ENCODE results near the gene NFATC1.
"Not testable (repeated sequence)": the region's sequence is repeated elsewhere in the genome, so short reads cannot be mapped to it uniquely, and the experiment has no call there.

NFATC1 gene

DNA sequence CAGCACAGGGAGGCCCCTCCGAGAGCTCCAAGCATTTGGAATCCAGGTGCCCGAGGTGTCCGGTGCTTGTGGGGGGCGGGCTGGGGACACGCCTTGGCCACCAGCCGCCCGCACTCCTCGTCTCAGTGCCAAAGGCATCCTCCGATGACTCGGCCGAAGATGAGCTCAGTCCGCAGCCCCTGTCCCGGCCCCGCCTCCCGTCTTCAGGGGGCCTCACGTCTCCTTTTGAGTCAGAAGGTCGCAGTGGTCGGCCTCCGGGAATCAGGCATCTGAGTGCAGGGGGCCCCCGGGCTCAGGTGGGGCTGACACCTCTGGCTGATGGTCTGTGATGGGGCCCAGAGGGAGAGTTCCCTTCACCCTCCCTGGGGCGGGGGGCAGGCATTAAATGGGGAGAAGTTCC is 74.8 kb downstream of the NFATC1 start:
- DNase-seq (ENCODE audit: low read depth in 3 of 3, low spot score in 1 of 3): no peak

DNA sequence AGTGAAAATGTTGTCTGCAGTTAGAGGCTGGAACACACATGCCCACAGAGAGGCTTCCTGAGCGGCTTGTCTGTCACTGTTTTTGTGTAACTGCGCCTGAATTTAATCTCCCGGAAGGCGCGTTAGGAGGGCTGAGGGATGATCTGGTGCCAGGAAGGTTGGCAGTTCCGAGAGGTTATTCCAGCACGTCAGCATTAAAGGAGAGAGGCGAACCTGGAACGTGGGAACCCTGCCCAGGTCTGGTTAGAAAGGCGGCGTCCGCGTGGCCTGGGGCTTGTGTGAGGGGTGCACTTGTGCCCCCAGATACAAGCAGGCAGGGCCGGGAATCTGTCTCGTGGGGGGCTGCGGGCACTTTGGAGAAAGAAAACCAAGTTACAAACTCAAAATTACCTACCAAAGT is 75.3 kb downstream of the NFATC1 start:
- DNase-seq (ENCODE audit: low read depth in 3 of 3, low spot score in 1 of 3): no peak

- DNase-seq (ENCODE audit: low read depth in 3 of 3, low spot score in 1 of 3): no peak
Observed at GRCh38 chr18:79471597-79471996, 75.9 kb downstream of the NFATC1 start.

GRCh38 chr18:79472176-79472575 is 76.4 kb downstream of the NFATC1 start:
- no peak for DNase-seq (ENCODE audit: low read depth in 3 of 3, low spot score in 1 of 3)

DNA sequence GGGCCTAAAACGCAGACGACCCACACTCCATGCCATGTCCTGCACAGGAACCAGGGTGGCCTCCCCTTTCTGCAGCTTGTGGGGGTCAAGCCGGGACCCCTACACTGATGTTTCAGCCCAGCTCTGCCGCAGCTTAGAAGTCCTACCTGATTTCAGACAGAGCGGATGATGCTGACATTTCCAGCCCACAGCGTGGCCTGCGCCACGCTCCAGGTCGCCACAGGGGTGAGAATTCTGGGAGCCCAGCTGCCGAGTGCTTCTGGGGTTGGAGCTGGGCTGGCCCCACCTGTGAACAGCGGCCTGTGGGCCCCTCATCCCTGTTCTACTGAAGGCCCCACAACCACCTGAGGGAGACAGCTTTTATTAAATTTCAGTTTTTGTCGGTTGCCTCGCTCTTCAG is 77.2 kb downstream of the NFATC1 start:
- no peak for DNase-seq (ENCODE audit: low read depth in 3 of 3, low spot score in 1 of 3)

- DNase-seq (ENCODE audit: low read depth in 3 of 3, low spot score in 1 of 3): no peak
Observed at GRCh38 chr18:79476031-79476917, 80.5 kb downstream of the NFATC1 start.

- no peak for DNase-seq (ENCODE audit: low read depth in 3 of 3, low spot score in 1 of 3)
Observed at GRCh38 chr18:79476918-79477571, 81.3 kb downstream of the NFATC1 start.

GRCh38 chr18:79477711-79478483 is 82.2 kb downstream of the NFATC1 start:
- no peak for DNase-seq (ENCODE audit: low read depth in 3 of 3, low spot score in 1 of 3)

GRCh38 chr18:79478484-79479115 is 82.9 kb downstream of the NFATC1 start:
- DNase-seq (ENCODE audit: low read depth in 3 of 3, low spot score in 1 of 3): no peak

DNA sequence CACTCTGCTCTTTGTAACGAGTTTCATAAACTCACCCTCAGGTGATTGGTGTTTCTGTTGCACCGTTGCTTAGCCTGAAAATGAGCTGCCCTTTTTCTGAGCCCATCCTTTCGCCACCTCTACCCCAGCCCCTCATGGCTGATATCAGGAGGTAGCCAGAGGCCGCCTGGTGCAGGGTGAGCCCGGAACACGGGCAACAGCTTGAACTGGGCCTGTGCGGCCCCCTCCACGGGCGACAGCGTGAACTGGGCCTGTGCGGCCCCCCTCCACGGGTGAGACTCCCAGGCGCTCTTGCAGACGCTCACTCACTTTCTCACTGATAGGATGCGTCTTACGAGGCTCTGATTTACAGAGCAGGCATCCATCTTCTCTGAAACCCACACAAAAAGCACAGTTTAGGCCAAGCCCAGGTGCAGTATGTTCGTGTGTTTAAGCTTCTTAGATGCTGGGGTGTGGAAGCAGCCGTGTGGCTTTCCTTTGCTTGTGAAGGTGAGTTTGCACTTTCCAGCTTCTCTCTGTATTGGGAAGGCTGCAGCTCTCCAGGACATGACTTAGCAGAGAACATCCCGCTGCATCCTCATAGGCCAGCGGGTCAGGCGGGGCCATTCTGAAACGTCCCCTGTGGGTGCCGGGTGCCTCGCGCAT is 83.5 kb downstream of the NFATC1 start:
- no peak for DNase-seq (ENCODE audit: low read depth in 3 of 3, low spot score in 1 of 3)

GRCh38 chr18:79479761-79480161 is 84.0 kb downstream of the NFATC1 start:
- no peak for DNase-seq (ENCODE audit: low read depth in 3 of 3, low spot score in 1 of 3)

GRCh38 chr18:79480171-79481045 is 84.7 kb downstream of the NFATC1 start:
- no peak for DNase-seq (ENCODE audit: low read depth in 3 of 3, low spot score in 1 of 3)

DNA sequence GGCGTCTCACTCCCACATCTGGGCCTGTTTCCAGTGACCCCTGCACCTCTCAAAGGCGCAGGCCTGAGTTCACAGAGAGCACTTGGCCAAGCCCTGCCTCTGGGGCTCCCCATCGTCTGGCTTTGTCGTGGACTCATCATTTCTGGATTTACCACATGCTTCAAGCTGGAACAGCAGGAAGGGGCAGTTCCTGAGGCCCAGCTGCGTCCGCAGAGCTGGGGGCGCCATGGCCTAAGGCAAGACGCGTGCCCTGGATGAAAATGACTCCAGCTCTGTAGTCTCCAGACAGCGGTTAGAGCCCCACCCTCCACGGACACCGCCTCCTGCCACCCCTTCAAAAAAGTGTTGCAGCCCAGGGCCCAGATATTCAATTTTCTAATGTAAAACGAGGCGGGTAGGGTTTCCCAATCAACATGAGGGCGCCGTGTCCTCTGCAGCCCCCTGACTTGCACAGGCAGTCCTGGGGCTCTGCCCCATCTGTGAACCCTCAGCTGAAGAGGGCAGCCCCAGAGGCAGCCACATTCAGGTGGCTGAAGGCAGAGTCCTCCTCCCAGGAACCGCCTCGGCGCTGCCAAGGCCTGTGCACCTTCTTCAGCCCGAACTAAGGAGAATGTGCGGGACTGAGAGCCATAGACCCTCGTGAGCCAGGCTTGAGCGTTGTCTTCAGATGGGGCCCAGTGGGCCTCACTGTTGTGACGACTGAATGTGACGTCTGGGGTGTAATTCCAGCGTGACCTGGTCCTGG is 85.5 kb downstream of the NFATC1 start:
- DNase-seq (ENCODE audit: low read depth in 3 of 3, low spot score in 1 of 3): no peak

DNA sequence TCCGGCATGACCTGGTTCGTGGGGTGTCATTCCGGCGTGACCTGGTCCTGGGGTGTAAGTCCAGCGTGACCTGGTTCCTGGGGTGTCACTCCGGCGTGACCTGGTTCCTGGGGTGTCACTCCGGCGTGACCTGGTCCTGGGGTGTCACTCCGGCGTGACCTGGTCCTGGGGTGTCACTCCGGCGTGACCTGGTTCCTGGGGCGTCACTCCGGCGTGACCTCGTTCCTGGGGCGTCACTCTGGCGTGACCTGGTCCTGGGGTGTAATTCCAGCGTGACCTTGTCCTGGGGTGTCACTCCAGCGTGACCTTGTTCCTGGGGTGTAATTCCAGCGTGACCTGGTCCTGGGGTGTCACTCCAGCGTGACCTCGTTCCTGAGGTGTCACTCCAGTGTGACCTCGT is 87.7 kb downstream of the NFATC1 start:
- not testable (repeated sequence) for DNase-seq (ENCODE audit: low read depth in 3 of 3, low spot score in 1 of 3)

GRCh38 chr18:79483971-79484491 is 88.3 kb downstream of the NFATC1 start:
- DNase-seq (ENCODE audit: low read depth in 3 of 3, low spot score in 1 of 3): no peak

- DNase-seq (ENCODE audit: low read depth in 3 of 3, low spot score in 1 of 3): no peak
Observed at GRCh38 chr18:79484661-79485621, 89.2 kb downstream of the NFATC1 start.

DNA sequence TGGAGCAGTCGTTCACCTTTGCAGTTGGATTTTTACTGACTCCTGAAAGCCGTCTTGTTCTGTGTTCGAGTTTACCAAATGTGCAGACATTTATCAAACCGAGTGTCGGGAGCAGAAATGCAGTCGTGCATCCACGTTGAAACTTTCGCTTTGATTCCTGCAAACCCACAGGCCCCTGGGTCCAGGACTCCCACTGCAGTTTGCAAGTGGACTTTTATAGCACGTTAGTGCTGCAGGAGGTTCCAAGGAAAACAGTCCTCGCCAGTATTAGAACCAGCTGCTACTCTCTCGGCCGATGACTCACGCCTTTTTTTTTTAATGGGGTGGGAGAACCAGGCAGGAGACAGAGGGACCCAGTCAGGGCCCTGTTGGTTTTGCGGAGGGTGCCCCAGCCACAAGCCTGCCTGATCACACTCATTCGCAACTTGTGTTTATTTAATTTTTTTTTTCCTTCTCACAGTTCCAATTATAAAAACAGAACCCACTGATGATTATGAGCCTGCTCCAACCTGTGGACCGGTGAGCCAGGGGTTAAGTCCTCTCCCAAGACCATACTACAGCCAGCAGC is 90.1 kb downstream of the NFATC1 start:
- no peak for DNase-seq (ENCODE audit: low read depth in 3 of 3, low spot score in 1 of 3)

Data from stimulated activated CD4-positive, alpha-beta T cell treated with anti-CD3 and anti-CD28 coated beads, TNF-alpha, amount 100 ng/mL, for 1 hour (primary cell).